K562 (cell line): ENCODE measurements around the gene LRRC41. TPM values are rescaled to one million over a fixed set of nuclear protein-coding genes. Genes with fewer than 3 reads are reported as not detected.

Experiments
- CEBPG ChIP-seq, 3 experiments: fragments of 200-800 bp in 1 of 3; sonication (Bioruptor generic) in 1 of 3; sonication (generic) in 1 of 3; formaldehyde crosslinking in 1 of 3; IDR thresholded peaks in 2 of 3; conservative IDR thresholded peaks in 1 of 3; 2 replicates each; pipeline versions ENCODE4 v1.6.1 to v1.8.0; 2016 to 2022; ENCODE audit warnings: missing compliant biosample characterization in 2 of 3, missing genetic modification characterization in 2 of 3, mild to moderate bottlenecking in 1 of 3, missing genetic modification reagents in 1 of 3
- ELF1 ChIP-seq: fragments of 200-800 bp; sonication (Bioruptor generic); IDR thresholded peaks from 2 replicates; pipeline ENCODE4 v1.6.1; 2016; ENCODE audit warnings: missing genetic modification characterization, missing compliant biosample characterization
- FOS ChIP-seq: IDR thresholded peaks from 3 replicates; pipeline ENCODE4 v1.6.1; 2011; ENCODE audit not compliant: insufficient read length; ENCODE audit errors: extremely low read depth
- FOXJ3 ChIP-seq: sonication (generic); formaldehyde crosslinking; IDR thresholded peaks from 2 replicates; pipeline ENCODE4 v1.4.0; 2020; ENCODE audit warnings: mild to moderate bottlenecking, missing genetic modification reagents
- JUN ChIP-seq, 2 experiments: sonication (generic) in 1 of 2; formaldehyde crosslinking in 1 of 2; IDR thresholded peaks; 2 replicates each; pipeline versions ENCODE4 v1.6.1 to v1.8.0; 2012 to 2022; ENCODE audit warnings: borderline replicate concordance in 2 of 2, mild to moderate bottlenecking in 2 of 2, improper control_type of control experiment in 1 of 2, low read depth in 1 of 2, low read length in 1 of 2, missing genetic modification reagents in 1 of 2
- MAX ChIP-seq: sonication (generic); formaldehyde crosslinking; IDR thresholded peaks from 2 replicates; pipeline ENCODE4 v1.9.0; 2022; ENCODE audit warnings: mild to moderate bottlenecking, missing genetic modification reagents
- MYC ChIP-seq, 2 experiments: fragments of 250-450 bp in 1 of 2; sonication (Bioruptor Pico) in 1 of 2; IDR thresholded peaks; 2 replicates each; pipeline versions ENCODE4 v1.5.1 to v1.6.1; 2012 to 2021; ENCODE audit warnings: low read depth in 2 of 2, borderline replicate concordance in 1 of 2, improper control_type of control experiment in 1 of 2, low read length in 1 of 2, mild to moderate bottlenecking in 1 of 2, moderate library complexity in 1 of 2
- NRF1 ChIP-seq, 2 experiments: fragments of 450-650 bp; IDR thresholded peaks in 1 of 2; conservative IDR thresholded peaks in 1 of 2; 2 replicates each; pipeline ENCODE4 v1.6.1; 2014; ENCODE audit warnings: mild to moderate bottlenecking in 2 of 2
- POLR2H ChIP-seq: IDR thresholded peaks from 2 replicates; pipeline ENCODE4 v1.6.1; 2016; ENCODE audit warnings: missing genetic modification characterization, low read depth, mild to moderate bottlenecking, control low read depth, missing compliant biosample characterization, moderate library complexity
- SIN3A ChIP-seq, 2 experiments: fragments of 150-350 bp in 1 of 2; IDR thresholded peaks; 2 replicates each; pipeline ENCODE4 v1.6.1; 2011 to 2016; ENCODE audit warnings: borderline replicate concordance in 2 of 2, low read depth in 2 of 2, low read length in 2 of 2, mild to moderate bottlenecking in 2 of 2, moderate library complexity in 2 of 2; ENCODE audit not compliant: control insufficient read depth in 1 of 2
- ZNF224 ChIP-seq: sonication (generic); formaldehyde crosslinking; IDR thresholded peaks from 2 replicates; pipeline ENCODE4 v1.8.0; 2022; ENCODE audit warnings: mild to moderate bottlenecking, missing genetic modification reagents
- ZNF324 ChIP-seq: fragments of 250-450 bp; sonication (Bioruptor Pico); IDR thresholded peaks from 2 replicates; pipeline ENCODE4 v1.4.0; 2020; ENCODE audit warnings: mild to moderate bottlenecking
- ZNF740 ChIP-seq, 3 experiments: fragments of 200-800 bp in 1 of 3; sonication (Bioruptor generic) in 1 of 3; sonication (generic) in 1 of 3; formaldehyde crosslinking in 1 of 3; IDR thresholded peaks; 2 replicates each; pipeline versions ENCODE4 v1.6.1 to v1.8.0; 2016 to 2022; ENCODE audit warnings: mild to moderate bottlenecking in 2 of 3, missing compliant biosample characterization in 2 of 3, missing genetic modification characterization in 2 of 3, missing genetic modification reagents in 1 of 3
- ZNF766 ChIP-seq: fragments of 200-800 bp; sonication (Bioruptor generic); conservative IDR thresholded peaks from 2 replicates; pipeline ENCODE4 v1.6.1; 2016; ENCODE audit warnings: missing genetic modification characterization, missing compliant biosample characterization
- polyA plus RNA-seq, 8 experiments: library from polyadenylated mRNA; depleted of rRNA in 4 of 8; stranded (reverse) in 5 of 8; unstranded in 3 of 8; fragments of >200 nt; fragmentation: Nextera tagmentation in 2 of 8; fragmentation: Illumina TruSeq in 1 of 8; extraction: Ambion mirVana in 2 of 8; extraction: Trizol in 1 of 8; gene quantifications; 2 replicates each; pipeline versions ENCODE4 v1.2.1 to v1.2.3, GENCODE V29; 2011 to 2014; ENCODE audit warnings: inconsistent platforms in 1 of 8, missing spikeins in 1 of 8
- total RNA-seq, 7 experiments: library from RNA; depleted of rRNA in 6 of 7; stranded (reverse); fragments of >200 nt in 6 of 7; fragmentation: Illumina TruSeq in 2 of 7; extraction: Trizol in 2 of 7; gene quantifications; 2 replicates each; pipeline versions ENCODE4 v1.2.1 to v1.2.3, GENCODE V29; 2011 to 2021; ENCODE audit warnings: low replicate concordance in 1 of 7

LRRC41 gene
- total and polyA plus RNA-seq, 9 of the 15 experiments (the other 6 are each of a cell fraction or from before 2014, with no cell fraction given): 10.5 to 64.7 (median 44.2) TPM

DNA sequence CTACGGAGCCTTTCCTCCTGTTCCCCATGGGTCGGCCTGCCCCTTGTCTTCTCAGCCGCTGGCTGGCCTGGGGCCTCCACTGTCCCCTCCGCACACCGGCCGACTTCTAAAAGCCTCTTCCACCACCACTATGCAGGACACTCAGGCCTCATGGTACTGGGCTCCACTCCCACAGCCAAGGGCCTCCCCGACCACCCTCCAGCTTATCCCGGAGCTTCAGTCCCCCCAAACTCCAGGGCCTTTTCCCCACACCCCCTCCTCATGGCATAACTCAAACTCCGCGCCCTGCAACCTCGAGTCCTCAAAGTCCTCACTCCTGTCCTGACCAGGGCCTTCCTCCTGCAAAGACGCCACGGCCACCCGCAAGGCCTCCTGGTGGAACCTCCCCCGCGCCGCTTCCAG, 2.0 kb downstream of the LRRC41 start (continued):
- TF ChIP-seq JUN (IDR thresholded peaks at IDR 0.05; ENCODE audit: borderline replicate concordance, low read depth, low read length) (no peak), JUN (CRISPR knock-in tag; IDR thresholded peaks at IDR 0.05; ENCODE audit: borderline replicate concordance) (peak; percentile 90), NRF1 (conservative IDR thresholded peaks at IDR 0.05 in 1 of 2, IDR thresholded peaks at IDR 0.05 in 1 of 2) (peak; percentile 23; a peak in 1 of 4 replicates), MYC (IDR thresholded peaks at IDR 0.05; ENCODE audit: low read depth, low read length) (peak; percentile 46; the same call in 1 of the 2 replicates), MYC (CRISPR knock-in tag; IDR thresholded peaks at IDR 0.05; ENCODE audit: borderline replicate concordance, low read depth) (0 out of 2 replicates have a peak, but pooled peaks have one; percentile 50), CEBPG (CRISPR knock-in tag; IDR thresholded peaks at IDR 0.05) (peak; percentile 64), CEBPG (tag; conservative IDR thresholded peaks at IDR 0.05 in 1 of 2, IDR thresholded peaks at IDR 0.05 in 1 of 2) (no peak), ZNF766 (CRISPR knock-in tag) (peak; percentile 45; the same call in 1 of the 2 replicates), MAX (peak; percentile 60; the same call in 1 of the 2 replicates), ZNF324 (CRISPR knock-in tag) (no peak), ZNF740 (CRISPR knock-in tag; IDR thresholded peaks at IDR 0.05) (0 out of 2 replicates have a peak, but pooled peaks have one; percentile 1), ZNF740 (tag; IDR thresholded peaks at IDR 0.05) (no peak), POLR2H (tag) (no peak), SIN3A (IDR thresholded peaks at IDR 0.05; ENCODE audit: borderline replicate concordance in 2 of 2, control insufficient read depth in 1 of 2, low read depth in 2 of 2, low read length in 2 of 2) (0 out of 4 replicates have a peak, but pooled peaks of 1 of the 2 experiments have one; percentile 9), FOS (no peak), ELF1 (no peak), ZNF224 (CRISPR knock-in tag) (0 out of 2 replicates have a peak, but pooled peaks have one; percentile 82), FOXJ3 (CRISPR knock-in tag) (no peak)
- TF ChIP-seq, all 486 proteins: peak for 25
